Tongue (tissue), 2 donors: ENCODE results near the gene CEP63. TPM values are rescaled to one million over a fixed set of nuclear protein-coding genes. Genes with fewer than 3 reads are reported as not detected.

Source experiments
- DNase-seq: peaks from one replicate; pipeline ENCODE4 v3.0.0-alpha.2; 2015
- total RNA-seq: library from RNA; depleted of rRNA; stranded (reverse); fragments of >200 nt; gene quantifications from one replicate; pipeline ENCODE4 v1.2.3, GENCODE V29; 2014

CEP63 gene
- total RNA-seq, 1 donor from 2014 or later: 28.9 TPM

DNA sequence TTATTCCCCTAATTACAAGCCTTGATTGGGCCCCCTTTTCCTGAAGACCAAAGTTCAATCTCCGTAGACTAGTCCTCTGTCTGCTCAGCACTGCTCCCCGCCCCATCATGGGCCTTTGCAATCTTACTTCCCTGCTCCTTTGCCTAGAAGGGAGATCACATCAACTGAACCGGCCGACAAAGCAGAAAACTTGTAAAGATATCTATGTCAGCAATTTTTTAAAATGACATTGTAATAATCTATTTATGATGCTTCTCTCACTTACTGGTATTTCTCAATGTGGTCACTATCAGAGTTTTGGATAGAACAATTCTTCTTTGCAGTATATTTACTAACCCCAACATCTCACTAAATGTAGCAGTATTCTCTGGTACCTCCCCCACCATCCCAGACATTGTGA, 17.3 kb upstream of the CEP63 start:
- DNase-seq: no peak

DNA sequence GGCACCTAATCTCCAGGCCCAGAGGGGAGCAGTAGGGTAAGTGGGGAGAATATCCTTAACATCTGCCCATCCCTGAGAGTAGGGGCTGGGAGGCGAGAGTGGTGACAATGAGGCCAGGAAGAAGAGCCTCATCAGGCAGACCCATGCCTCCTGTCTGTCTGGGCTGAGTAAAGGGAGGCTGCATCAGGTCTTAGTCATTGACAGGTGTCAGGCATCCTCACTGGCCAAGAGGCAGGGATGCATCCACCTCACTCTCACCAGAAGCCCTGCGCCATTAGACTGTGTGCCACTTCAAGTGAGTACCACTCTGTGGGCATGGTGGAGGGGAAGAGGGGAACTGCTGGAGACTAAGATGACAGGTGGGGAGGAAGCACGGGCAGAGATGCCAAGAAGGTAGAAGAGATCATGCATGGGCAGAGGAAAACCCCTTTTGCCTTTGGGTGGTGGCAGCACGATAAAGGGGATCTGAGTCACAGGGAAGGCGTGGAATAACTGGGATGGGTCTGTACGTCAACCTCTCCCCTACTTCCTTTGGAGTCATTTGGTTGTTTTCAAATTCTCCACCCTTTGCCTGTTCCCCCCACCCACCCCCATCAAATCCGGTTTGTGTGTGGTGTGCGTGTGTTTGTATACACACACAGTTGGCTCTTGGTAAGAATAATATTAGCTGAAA, 14.2 kb upstream of the CEP63 start:
- no peak for DNase-seq

DNA sequence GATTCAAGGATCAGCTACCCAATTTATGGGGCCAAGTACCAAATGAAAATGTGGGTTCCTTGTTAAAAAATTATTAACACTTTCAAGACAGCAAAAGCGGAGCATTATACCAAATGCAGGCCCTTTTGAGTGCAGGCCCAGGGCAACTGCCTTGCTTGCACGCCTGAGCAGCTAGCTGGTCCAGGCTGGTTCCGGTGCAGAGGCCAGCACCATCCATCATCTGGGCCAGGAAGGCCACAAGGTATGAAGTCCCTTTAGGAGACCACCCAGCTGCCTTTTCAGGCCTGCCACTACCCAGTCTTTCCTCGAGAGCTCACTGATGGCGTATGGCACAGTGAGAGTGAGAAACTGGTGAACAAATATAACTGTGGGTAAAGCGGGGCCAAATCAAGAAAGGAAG, 13.0 kb upstream of the CEP63 start:
- no peak for DNase-seq

DNA sequence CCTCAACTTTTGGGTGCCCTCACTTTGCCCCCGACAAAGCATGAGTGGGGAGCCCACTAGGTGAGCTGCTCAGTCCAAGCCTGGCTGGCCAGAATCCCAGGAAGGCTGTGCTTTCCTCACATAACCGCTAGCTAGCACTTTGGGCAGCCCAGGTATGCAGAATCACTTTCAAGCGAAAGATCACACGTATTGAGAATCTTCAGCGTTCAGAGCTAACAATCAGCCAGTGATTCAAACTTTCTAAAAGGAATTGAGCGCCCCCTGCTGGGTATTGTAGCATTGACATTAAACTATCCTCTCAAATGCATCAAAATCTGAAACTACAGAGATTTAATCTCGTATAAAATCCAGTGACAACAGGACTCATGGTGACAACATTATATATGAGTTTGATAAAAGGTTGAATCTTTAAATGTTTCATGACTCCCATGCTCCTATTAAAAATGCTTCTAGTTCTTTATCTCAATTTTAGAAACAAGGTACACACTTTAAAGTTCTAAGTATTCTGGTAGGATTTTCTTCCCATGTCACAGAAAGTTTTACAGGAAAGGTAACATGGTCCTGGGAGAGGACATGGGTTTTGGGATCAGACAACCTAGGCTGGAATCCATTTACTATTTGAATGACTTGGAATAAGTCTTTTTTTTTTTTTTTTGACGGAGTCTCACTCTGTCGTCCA, 11.8 kb upstream of the CEP63 start:
- peak; percentile 95 for DNase-seq

DNA sequence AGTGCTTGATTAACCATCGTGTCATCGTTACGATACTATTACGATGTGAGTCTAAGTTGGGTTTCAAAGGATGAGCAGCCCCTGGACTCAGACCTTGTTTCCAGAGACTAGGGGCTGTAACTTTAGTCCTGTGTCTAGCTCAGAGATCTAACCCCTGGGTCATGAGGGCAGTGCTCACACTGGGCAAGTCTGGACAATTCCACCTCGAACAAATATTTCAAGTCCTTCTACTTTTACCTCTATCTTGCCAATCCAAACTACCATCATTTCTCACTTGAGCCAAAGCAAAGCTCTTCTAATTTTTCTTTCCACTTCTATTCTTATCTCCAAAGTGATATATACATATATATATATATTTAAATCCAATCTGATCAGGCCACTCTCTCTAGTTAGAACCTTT, 10.9 kb upstream of the CEP63 start:
- no peak for DNase-seq

DNA sequence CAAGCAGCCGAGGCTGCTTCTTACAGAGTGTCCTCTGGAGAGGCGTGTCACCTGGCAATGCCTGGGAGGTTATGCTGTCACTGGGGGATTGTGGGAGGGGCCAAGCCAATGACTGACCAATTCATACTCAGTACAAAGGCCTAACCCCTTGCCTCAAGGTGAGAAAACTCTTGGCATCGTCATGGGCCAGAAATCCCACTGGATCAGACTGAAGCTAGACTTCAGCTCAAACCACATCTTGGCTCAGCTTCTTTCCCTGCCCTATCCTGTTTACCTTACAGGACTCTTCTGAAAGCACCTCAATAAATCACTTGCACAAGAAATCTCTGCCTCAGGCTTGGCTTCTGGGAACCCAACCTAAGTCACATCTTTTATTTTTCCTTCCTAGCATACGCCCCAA, 9.6 kb upstream of the CEP63 start:
- no peak for DNase-seq

DNA sequence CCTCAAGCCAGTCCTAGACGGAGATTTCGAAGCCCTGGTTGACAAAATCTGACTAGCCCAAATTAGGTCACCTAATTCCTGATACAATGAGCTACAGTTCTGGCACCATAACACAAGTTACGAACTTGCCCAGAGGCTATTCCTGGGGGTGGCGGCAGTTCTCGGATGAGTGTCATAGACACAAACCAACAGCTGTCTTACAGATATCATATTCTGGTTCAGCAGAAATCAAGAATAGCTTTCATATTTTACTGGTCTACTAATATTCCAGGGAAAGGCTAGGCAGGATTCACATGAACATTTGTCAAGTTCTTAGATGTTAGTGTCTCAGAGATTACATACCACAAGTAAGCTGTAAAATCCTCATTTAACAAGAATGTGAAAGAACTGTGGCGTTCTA, 8.9 kb upstream of the CEP63 start:
- peak; percentile 58 for DNase-seq

DNA sequence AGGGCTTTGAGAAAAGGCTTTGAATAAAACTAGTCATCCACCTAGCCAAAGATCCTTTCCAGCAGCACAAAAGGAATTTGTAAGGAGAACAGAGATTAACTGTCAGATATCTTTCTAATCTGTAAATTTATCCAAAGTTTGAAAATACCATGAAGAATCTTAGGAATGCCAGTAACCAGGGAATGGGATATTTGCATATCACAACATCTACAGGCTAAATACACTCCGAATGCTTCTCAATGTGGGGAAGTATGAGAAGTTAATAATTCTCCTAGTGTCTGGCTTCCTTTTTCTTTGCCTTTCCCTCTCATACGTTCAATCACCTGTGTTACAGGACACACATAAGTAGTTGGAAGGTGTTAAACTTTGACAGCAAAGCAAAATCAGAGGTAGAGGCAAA, 7.9 kb upstream of the CEP63 start:
- no peak for DNase-seq

DNA sequence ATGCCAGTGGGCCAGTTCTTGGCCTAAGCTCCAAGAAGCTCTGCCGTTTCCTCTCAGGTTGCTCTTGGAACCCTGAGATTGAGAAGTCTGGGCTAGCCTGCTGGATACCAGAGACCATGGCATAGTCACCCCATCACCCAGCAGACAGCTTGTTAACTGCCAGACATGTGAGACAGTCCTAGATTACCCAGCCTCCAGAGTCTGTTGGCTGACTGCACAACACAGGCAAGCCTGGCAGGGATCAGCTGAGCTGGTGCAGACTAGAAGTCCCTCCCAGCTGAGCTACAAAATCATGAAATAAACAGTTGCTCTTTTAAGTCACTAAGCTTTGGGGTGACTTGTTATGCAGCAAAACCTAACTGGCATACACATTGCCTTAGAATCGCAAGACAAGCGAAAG, 5.3 kb upstream of the CEP63 start:
- no peak for DNase-seq

DNA sequence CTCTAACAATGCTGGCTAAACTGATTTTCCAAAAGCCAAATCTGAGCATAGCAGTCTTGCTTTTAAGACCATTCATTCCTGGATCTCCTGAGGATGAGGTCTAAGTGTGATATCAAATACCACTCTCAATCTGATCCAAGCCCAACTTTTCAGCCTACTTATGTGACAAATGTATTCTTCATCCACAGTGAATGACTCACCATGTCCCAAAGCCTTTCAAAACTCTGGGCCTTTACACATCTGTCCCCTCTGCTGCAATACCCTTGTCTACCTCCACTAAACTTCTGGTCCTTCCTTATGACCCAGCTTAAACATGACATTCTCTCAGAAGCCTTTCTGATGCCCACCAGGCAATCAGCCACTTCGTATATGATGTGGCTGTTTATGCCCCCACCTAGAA, 4.7 kb upstream of the CEP63 start:
- no peak for DNase-seq

DNA sequence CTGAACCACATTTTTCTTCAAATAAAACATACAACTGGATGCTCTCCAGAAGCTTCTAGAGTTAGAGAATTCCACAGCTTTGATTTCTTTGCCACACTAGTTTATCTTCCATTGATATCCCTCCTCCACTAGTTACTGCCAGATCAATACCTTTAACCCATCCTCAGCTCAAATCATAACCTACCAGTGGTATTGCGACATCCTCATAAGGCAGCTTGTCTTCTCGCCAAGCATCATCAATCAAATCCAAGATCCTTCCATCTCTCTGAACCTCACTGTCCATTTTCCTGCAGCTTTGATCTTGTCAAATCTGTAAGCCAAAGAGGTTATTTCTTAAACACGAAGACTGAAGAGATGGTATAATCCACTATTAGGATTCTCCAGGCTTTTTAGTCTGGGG, 3.2 kb upstream of the CEP63 start:
- DNase-seq: no peak

DNA sequence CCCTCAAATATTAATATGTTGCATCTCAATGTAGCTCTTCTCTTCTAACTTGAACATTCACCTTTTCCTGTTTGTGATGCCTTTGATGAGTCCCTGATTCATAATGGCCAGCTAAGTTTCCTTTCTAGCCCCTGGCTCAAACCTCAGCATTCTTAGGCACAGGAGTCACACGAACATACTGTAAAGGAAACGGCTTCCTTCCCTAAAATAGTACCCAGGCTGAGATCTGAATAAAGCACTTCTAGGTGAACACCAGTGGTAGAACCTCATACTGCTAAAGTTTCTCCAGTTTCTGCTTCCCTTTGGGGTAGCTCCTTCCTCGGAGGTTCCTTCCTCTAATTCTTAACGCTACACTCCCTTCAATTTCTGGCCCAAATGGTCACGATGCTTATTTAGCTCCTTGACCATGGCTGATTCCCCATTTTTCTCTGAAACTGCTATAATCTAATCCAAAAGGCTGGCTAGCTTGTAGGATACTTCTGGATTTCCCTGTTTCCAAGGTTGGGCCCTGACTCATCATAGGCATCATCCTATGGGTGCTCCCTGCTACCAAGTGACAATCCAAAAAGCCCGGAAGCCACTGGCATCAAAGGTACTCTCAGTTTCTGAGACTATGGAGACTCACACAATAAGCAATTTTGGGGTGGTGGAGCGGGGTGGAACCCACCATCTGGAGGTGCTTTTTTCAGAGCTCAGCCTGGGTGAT, 2.5 kb upstream of the CEP63 start:
- DNase-seq: no peak

DNA sequence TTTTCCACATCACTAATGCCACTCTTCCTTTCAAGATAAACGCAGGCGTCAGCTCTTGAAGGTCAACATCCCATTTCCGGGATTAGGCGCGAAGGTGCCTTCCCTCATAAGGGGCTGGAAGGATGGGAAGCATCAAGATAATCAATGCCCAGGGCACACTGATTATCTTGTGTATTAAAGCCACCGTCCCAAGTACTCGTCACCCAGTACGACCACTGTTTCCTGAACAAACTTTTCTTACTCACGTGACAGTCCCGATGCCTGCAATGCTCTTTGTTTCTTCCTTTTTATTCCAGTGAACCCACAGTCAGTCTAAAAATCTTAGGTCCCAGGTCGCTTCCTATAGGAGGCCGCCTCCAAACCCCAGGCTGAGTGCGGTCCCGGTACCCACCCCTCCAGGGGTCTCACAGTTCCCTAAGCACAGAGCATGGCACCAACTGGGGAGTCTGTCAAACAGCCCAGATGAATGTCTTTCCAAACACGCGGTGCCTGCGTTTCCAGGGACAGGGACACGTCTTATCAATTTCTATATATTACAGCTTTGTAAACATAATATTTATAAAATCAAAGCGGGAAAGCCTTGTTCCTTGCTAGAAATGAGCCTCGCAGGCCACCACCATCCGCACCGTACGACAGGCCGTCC, 661 bp upstream of the CEP63 start:
- peak; percentile 53 for DNase-seq

DNA sequence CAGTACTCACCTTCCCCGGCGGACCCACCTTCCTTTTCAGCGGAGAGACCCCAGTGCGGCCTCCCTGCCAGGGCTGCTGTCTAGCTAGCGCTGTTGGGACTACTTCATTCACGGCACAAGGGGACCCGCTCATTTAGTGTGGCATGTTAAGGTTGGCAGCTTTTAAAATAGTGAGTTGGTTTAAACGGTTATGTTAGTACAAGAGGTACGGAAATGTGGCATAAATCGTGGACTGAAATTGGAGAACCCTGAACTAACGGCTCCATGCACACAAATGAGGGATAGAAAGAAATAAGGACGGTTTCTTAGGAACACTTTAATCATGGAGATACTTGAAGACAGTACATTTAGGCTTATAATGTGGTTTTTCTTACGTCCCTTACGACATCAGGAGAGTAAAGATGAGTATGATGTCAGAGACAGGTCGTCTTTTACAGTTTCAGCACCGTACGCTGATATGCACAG, 752 bp downstream of the CEP63 start:
- peak; percentile 62 for DNase-seq

DNA sequence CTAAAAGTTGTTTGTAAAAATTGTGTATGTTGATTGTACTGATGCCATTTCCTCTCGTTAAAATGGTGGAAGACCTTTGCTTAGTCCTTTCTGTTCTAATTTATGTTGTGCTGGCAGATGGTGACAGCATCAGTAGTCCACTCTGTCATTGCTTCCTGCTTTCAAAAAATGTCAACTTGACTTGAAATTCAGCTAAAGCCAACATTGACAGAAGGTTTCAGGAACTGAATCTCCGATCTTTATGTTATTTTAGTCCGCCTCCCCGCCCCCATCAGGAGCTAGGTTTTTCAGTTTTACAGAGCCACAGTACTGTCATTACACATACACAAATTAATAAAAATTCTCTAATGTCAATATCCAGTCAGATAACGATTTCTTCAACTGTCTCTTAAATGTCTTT, 1.5 kb downstream of the CEP63 start:
- DNase-seq: no peak

DNA sequence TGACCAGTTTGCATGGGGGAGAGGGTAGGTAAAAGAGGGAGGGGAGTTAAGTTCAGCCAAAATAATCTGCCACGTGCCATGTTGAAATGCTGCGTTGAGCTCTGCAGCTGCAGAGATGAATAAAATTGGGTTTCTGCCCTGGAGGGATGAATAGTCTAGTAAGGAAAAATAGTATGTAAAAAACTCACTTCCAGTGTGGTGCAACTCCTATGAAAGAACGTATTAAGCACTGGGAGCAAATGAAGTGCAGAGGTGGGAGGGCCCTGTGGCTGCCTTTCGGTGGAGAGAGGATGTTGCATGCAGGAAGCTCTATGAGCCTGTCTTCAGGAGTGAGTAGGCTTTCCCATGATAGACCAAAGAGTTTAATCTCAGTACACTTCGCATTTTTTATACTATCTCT, 8.6 kb downstream of the CEP63 start:
- no peak for DNase-seq

DNA sequence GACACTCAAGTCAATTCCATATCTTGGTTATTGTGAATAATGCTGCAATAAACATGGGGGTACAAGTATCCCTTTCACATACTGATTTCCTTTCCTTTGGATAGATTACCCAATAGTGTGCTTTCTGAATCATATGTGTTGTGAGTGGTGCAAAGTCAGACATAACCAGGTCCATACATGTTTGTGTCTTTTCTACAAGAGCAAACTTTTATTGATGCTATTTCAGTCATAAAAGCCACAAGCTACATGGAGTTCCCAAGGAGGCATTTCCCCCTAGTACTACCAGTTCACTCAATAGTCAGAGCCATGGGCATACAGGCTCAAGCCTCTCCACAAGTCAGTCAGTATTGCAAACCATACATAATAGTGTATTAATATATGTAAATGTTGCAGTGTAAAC, 10.1 kb downstream of the CEP63 start:
- DNase-seq: no peak

DNA sequence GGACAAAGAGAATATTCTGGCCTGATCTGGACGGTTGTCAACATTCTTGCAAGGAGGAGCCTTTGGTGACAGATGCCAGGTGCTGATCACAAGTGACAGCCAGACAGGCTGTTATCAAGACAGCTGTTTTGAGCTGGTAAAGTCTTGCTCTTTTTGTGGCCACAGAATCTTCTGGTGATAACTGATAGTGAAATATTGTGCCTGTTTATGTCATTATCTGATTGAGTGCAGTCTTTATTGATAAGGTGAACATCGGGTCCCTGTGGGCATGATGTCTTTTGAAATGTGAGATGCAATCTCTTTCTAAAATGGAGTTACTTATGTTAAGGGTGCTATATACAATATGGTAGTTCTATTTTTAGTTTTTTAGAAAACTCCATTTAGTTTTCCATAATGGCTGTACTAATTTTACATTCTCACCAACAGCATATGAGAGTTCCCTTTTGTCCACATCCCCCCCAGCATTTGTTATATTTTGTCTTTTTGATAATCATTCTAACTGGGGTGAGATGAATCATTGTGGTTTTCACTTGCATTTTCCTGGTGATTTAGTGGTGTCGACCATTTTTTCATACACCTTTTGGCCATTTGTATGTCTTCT, 10.7 kb downstream of the CEP63 start:
- DNase-seq: peak; percentile 48

DNA sequence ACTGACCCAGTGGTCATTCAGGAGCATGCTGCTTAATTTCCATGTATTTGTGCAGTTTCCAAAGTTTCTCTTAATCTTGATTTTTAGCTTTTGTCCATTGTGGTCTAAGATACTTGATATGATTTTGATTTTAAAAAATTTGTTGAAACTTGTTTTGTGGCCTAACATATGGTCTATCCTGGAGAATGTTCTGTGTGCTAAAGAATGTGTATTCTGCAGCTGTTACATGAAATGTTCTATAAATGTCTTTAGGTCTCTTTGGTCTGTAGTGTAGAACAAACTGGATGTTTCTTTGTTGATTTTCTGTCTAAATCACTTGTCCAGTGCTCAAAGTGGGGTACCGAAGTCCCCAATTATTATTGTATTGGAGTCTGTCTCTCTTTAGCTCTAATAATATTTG, 17.4 kb downstream of the CEP63 start:
- DNase-seq: no peak

DNA sequence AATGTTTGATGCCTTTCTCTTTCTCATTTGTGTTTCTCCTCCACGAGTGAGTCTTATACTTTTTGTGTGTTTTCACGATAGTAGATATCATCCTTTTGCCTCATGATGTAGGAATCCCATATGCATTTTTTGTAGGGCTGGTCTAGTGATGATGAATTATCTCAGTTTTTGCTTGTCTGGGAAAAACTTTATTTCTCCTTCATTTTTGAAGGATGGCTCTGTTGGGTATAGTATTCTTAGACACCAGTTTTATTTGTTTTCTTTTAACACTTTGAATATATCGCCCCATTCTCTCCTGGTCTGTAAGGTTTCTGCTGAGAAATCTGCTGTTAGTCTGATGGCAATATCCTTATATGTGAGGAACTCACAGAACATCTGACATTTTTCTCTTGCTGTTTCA, 18.3 kb downstream of the CEP63 start:
- no peak for DNase-seq

DNA sequence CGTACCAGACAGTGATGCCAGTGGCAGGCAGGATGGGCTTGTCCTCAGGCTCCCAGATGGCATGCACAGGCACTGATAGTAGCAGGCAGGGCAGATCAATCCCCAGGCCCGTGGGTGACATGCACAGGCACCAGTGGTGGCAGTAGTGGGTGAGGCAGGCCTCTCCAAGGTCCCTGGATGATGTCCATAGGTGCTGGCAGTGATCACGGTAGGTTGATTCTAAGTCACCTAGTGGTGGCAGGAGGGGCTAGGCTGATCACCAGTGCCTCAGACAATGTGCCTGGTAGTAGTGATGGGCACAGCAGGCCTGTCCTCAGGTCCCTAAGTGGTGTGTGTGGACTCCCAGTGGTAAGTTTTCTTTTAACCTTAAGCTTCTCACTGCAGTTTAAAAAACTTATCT, 19.6 kb downstream of the CEP63 start:
- no peak for DNase-seq

DNA sequence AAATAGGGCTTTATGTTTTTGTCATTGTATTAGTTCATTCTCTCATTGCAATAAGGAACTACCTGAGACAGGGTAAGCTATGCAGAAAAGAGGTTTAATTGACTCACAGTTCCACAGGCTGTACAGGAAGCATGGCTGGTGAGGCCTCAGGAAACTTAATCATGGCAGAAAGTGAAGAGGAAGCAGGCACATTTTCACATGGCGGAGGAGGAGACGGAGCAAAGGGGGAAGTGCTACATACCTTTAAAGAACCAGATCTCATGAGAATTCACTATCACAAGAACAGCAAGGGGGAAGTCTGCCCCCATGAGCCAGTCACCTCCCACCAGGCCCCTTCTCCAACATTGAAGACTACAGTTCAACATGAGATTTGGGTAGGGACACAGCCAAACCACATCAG, 25.6 kb downstream of the CEP63 start:
- no peak for DNase-seq

DNA sequence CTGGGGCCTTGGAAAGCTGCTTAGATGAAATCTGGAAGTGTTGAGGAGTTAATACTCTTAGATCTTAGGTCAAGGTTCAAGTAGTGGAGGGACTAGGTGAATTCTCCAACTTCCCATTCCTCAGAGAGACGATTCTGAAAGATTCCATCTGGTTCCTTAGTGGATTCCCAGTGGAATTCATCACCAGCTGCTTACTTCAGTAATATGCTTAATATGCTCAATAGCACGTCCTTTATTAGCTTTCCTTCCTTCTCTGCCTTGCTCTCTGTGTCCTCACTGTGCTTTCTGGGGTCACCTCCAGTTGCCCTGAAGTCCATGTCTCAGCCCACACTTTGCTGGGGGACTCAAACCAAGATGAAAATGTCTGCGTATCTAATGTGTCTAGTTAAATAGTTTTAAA, 31.0 kb downstream of the CEP63 start:
- DNase-seq: no peak
